K562 (cell line): Measurements from ENCODE around the gene CILP. TPM values are rescaled to one million over a fixed set of nuclear protein-coding genes. Genes with fewer than 3 reads are reported as not detected.

Experiments used
- ATF1 ChIP-seq, 2 experiments: fragments of 450-650 bp in 1 of 2; IDR thresholded peaks; 2 replicates each; pipeline ENCODE4 v1.6.1; 2016; ENCODE audit warnings: missing compliant biosample characterization in 1 of 2, missing genetic modification characterization in 1 of 2
- CBFB ChIP-seq: sonication (generic); formaldehyde crosslinking; IDR thresholded peaks from 2 replicates; pipeline ENCODE4 v1.4.0; 2020; ENCODE audit warnings: mild to moderate bottlenecking, missing genetic modification reagents
- CBX3 ChIP-seq, 2 experiments: IDR thresholded peaks; 1 replicate in 1 of 2; 2 replicates in 1 of 2; pipeline ENCODE4 v1.6.1; 2012; ENCODE audit warnings: inconsistent platforms in 2 of 2, low read length in 2 of 2, borderline replicate concordance in 1 of 2, control low read depth in 1 of 2
- EP400 ChIP-seq: fragments of 450-650 bp; IDR thresholded peaks from 2 replicates; pipeline ENCODE4 v1.6.1; 2017; ENCODE audit warnings: antibody characterized with exemption, mild to moderate bottlenecking, moderate library complexity
- HDAC8 ChIP-seq: fragments of 450-650 bp; IDR thresholded peaks from 2 replicates; pipeline ENCODE4 v1.6.1; 2016; ENCODE audit warnings: mild to moderate bottlenecking, missing genetic modification characterization, moderate library complexity, missing compliant biosample characterization
- HMGN3 ChIP-seq: IDR thresholded peaks from 2 replicates; pipeline ENCODE4 v1.6.1; 2011; ENCODE audit warnings: borderline replicate concordance, low read depth, mild to moderate bottlenecking, mixed read lengths, low read length; ENCODE audit not compliant: insufficient read length; ENCODE audit errors: extremely low read depth
- JUND ChIP-seq, 2 experiments: IDR thresholded peaks; 2 replicates in 1 of 2; 3 replicates in 1 of 2; pipeline ENCODE4 v1.6.1; 2011; ENCODE audit warnings: borderline replicate concordance in 2 of 2, low read depth in 2 of 2, low read length in 2 of 2, improper control_type of control experiment in 1 of 2, missing biosample characterization in 1 of 2, missing genetic modification characterization in 1 of 2, missing genetic modification reagents in 1 of 2
- MAFF ChIP-seq: IDR thresholded peaks from 2 replicates; pipeline ENCODE4 v1.6.1; 2012; ENCODE audit warnings: low read length, improper control_type of control experiment
- MBD2 ChIP-seq: sonication (generic); IDR thresholded peaks from 2 replicates; pipeline ENCODE4 v1.6.1; 2016; ENCODE audit warnings: low read depth, borderline replicate concordance
- RFX1 ChIP-seq: fragments of 450-650 bp; IDR thresholded peaks from 2 replicates; pipeline ENCODE4 v1.6.1; 2016; ENCODE audit warnings: mild to moderate bottlenecking, moderate library complexity
- SUPT5H ChIP-seq: fragments of 450-650 bp; IDR thresholded peaks from 2 replicates; pipeline ENCODE4 v1.6.1; 2016
- TAL1 ChIP-seq: fragments of 450-650 bp; IDR thresholded peaks from 2 replicates; pipeline ENCODE4 v1.6.1; 2016; ENCODE audit warnings: mild to moderate bottlenecking
- TEAD4 ChIP-seq, 2 experiments: sonication (generic) in 1 of 2; formaldehyde crosslinking in 1 of 2; IDR thresholded peaks; 2 replicates each; pipeline versions ENCODE4 v1.6.1 to v1.8.0; 2012 to 2022; ENCODE audit warnings: borderline replicate concordance in 1 of 2, inconsistent platforms in 1 of 2, low read length in 1 of 2, mild to moderate bottlenecking in 1 of 2, missing genetic modification reagents in 1 of 2
- ZBTB12 ChIP-seq: fragments of 250-450 bp; sonication (Bioruptor Pico); IDR thresholded peaks from 2 replicates; pipeline ENCODE4 v1.4.0; 2020
- ZC3H4 ChIP-seq: sonication (generic); formaldehyde crosslinking; IDR thresholded peaks from 2 replicates; pipeline ENCODE4 v1.9.0; 2021; ENCODE audit warnings: missing genetic modification reagents, borderline replicate concordance
- ZEB2 ChIP-seq: fragments of 450-650 bp; IDR thresholded peaks from 2 replicates; pipeline ENCODE4 v1.6.1; 2016
- polyA plus RNA-seq, 8 experiments: library from polyadenylated mRNA; depleted of rRNA in 4 of 8; stranded (reverse) in 5 of 8; unstranded in 3 of 8; fragments of >200 nt; fragmentation: Nextera tagmentation in 2 of 8; fragmentation: Illumina TruSeq in 1 of 8; extraction: Ambion mirVana in 2 of 8; extraction: Trizol in 1 of 8; gene quantifications; 2 replicates each; pipeline versions ENCODE4 v1.2.1 to v1.2.3, GENCODE V29; 2011 to 2014; ENCODE audit warnings: inconsistent platforms in 1 of 8, missing spikeins in 1 of 8
- total RNA-seq, 7 experiments: library from RNA; depleted of rRNA in 6 of 7; stranded (reverse); fragments of >200 nt in 6 of 7; fragmentation: Illumina TruSeq in 2 of 7; extraction: Trizol in 2 of 7; gene quantifications; 2 replicates each; pipeline versions ENCODE4 v1.2.1 to v1.2.3, GENCODE V29; 2011 to 2021; ENCODE audit warnings: low replicate concordance in 1 of 7
- TF ChIP-seq, protein P1 (sequence below), 2 experiments: IDR thresholded peaks; 2 replicates each; pipeline ENCODE4 v1.6.1; 2011; ENCODE audit warnings: borderline replicate concordance in 1 of 2, control low read depth in 1 of 2, low read depth in 1 of 2, low read length in 1 of 2, mild to moderate bottlenecking in 1 of 2, mixed read lengths in 1 of 2, moderate library complexity in 1 of 2; ENCODE audit not compliant: insufficient read depth in 1 of 2, insufficient read length in 1 of 2, poor library complexity in 1 of 2, severe bottlenecking in 1 of 2; ENCODE audit errors: extremely low read depth in 1 of 2
- TF ChIP-seq, protein P2 (sequence below): fragments of 450-650 bp; IDR thresholded peaks from 2 replicates; pipeline ENCODE4 v1.6.1; 2017; ENCODE audit warnings: mild to moderate bottlenecking, moderate library complexity

The CILP gene
- total and polyA plus RNA-seq, 9 of the 15 experiments (the other 6 are each of a cell fraction or from before 2014, with no cell fraction given), result 0.03 TPM; not detected in 8

DNA sequence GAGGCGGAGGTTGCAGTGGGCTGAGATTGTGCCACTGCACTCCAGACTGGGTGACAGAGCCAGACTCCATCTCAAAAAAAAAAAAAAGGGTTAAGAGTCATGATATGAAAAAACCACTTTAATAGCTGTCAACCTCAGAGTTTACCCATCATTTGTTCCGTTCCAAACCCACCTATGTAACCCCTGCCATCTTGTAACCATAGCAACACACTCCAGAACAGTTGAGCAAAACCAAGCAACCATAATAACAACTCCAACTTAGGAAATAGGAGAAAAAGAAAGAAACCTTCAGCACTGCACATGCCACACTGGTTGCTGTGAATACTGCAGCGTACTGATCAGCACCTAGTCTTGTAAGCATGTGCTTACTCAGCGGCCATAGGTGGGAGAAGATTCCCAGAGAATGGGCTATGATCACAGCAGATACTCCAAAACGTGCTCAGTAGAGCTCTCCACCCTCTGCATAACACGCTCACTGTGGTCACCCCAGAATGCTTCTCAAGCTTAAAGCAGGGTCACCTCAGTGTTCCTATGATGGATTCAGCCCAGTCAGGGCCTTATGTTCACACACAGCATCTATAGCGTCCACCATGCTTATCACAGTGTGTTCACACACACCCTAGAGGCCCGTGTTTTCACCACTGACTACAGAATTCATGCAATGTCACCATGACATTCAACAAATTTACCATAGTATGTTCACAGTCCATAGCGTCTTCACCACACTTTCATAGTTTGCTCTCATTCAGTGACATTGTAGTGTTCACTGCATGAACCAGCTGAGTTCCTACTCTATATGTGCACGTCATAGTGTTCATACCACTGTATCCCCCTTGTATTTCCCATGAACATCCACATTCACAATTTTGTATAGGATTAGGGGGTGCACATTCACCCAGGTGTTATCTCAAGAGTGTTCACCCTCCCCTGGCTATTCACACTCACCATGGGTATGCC lies 6.5 kb upstream of the CILP start (continued):
- no peak for TF ChIP-seq ZBTB12 (CRISPR knock-in tag)
- no peak for TF ChIP-seq SUPT5H
- 0 out of 2 replicates have a peak, but pooled peaks have one; percentile 28 for TF ChIP-seq TEAD4 (IDR thresholded peaks at IDR 0.05; ENCODE audit: low read length)
- no peak for TF ChIP-seq TEAD4 (CRISPR knock-in tag; IDR thresholded peaks at IDR 0.05; ENCODE audit: borderline replicate concordance)
- TF ChIP-seq CBFB (CRISPR knock-in tag), result no peak
- peak; percentile 87 for TF ChIP-seq MAFF
- TF ChIP-seq JUND (IDR thresholded peaks at IDR 0.05; ENCODE audit: borderline replicate concordance, low read depth, low read length), result 0 out of 2 replicates have a peak, but pooled peaks have one; percentile 9
- TF ChIP-seq JUND (tag; IDR thresholded peaks at IDR 0.05; ENCODE audit: borderline replicate concordance, low read depth, low read length), result peak; percentile 85; the same call in 2 of the 3 replicates
- TF ChIP-seq, protein P1, sequence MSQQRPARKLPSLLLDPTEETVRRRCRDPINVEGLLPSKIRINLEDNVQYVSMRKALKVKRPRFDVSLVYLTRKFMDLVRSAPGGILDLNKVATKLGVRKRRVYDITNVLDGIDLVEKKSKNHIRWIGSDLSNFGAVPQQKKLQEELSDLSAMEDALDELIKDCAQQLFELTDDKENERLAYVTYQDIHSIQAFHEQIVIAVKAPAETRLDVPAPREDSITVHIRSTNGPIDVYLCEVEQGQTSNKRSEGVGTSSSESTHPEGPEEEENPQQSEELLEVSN (IDR thresholded peaks at IDR 0.05; ENCODE audit: borderline replicate concordance in 1 of 2, extremely low read depth in 1 of 2, insufficient read depth in 1 of 2, insufficient read length in 1 of 2, low read depth in 1 of 2, low read length in 1 of 2, poor library complexity in 1 of 2, severe bottlenecking in 1 of 2), result no peak
- TF ChIP-seq ZEB2, result 0 out of 2 replicates have a peak, but pooled peaks have one; percentile 24
- TF ChIP-seq HDAC8 (tag), result no peak
- peak; percentile 93 for TF ChIP-seq RFX1
- no peak for TF ChIP-seq MBD2
- TF ChIP-seq EP400, result peak; percentile 57
- TF ChIP-seq CBX3 (IDR thresholded peaks at IDR 0.05; ENCODE audit: borderline replicate concordance in 1 of 2, low read length in 2 of 2), result peak in 1 of 2 experiments; percentile 66; a peak in 1 of 3 replicates
- TF ChIP-seq ZC3H4 (CRISPR knock-in tag), result no peak
- no peak for TF ChIP-seq HMGN3
- TF ChIP-seq, protein P2, sequence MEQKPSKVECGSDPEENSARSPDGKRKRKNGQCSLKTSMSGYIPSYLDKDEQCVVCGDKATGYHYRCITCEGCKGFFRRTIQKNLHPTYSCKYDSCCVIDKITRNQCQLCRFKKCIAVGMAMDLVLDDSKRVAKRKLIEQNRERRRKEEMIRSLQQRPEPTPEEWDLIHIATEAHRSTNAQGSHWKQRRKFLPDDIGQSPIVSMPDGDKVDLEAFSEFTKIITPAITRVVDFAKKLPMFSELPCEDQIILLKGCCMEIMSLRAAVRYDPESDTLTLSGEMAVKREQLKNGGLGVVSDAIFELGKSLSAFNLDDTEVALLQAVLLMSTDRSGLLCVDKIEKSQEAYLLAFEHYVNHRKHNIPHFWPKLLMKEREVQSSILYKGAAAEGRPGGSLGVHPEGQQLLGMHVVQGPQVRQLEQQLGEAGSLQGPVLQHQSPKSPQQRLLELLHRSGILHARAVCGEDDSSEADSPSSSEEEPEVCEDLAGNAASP, result no peak
- TF ChIP-seq TAL1, result peak; percentile 41; the same call in 1 of the 2 replicates
- no peak for TF ChIP-seq ATF1 (CRISPR knock-in tag; IDR thresholded peaks at IDR 0.05)
- peak; percentile 28; the same call in 1 of the 2 replicates for TF ChIP-seq ATF1 (tag; IDR thresholded peaks at IDR 0.05)
